HUES6 (cell line): ENCODE results near the gene NRAP.
"Not testable (repeated sequence)": the region's sequence is repeated elsewhere in the genome, so short reads cannot be mapped to it uniquely, and the experiment has no call there.

Experiments
- H3K27ac ChIP-seq: 2 replicates; pipeline ENCODE4 v1.7.0; 2013; ENCODE audit warnings: low read depth, mild to moderate bottlenecking, low read length, inconsistent platforms
- H3K27me3 ChIP-seq: 2 replicates; pipeline ENCODE4 v1.6.1; 2013; ENCODE audit warnings: low read length; ENCODE audit not compliant: control insufficient read depth, insufficient read depth
- H3K36me3 ChIP-seq: 2 replicates; pipeline ENCODE4 v1.6.1; 2013; ENCODE audit warnings: low read length; ENCODE audit not compliant: control insufficient read depth, insufficient read depth
- H3K4me1 ChIP-seq: 2 replicates; pipeline ENCODE4 v1.6.1; 2013; ENCODE audit warnings: low read length; ENCODE audit not compliant: control insufficient read depth, insufficient read depth
- H3K4me3 ChIP-seq: 2 replicates; pipeline ENCODE4 v1.5.1; 2013; ENCODE audit warnings: low read depth, low read length
- H3K9ac ChIP-seq: one replicate; pipeline ENCODE4 v1.6.1; 2013; ENCODE audit warnings: mild to moderate bottlenecking, low read length
- H3K9me3 ChIP-seq: 2 replicates; pipeline ENCODE4 v1.6.1; 2013; ENCODE audit warnings: low read depth, low read length; ENCODE audit not compliant: control insufficient read depth, insufficient read depth

NRAP gene

DNA sequence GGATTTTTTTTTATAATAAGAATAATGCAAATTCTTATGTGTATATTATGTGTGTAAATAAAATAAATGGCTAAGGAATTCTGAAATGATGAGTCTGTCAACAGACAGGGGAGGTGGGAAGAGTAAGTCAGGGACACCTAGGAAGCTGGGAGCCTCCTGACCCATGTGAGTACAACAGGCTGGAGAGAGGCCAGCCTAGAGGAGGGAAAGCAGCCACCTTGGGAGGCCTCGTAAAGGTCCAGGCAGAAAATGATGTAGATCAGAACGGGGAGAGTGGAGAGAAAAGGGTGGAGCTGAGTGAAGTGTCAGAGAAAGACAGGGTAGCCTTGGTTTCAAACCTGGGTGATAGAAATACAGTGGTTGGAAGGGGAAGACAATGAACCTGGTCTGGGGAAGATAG lies 6.9 kb downstream of the NRAP start:
- Histone ChIP-seq H3K4me1 (no peaks in the 10 kb centered on the region), H3K27ac (no peak overlapping the region), H3K4me3 (no peak overlapping the region), H3K9me3 (no peaks in the 10 kb centered on the region), H3K36me3 (no peaks in the 10 kb centered on the region), H3K27me3 (no peaks in the 10 kb centered on the region), H3K9ac (no peak overlapping the region)

DNA sequence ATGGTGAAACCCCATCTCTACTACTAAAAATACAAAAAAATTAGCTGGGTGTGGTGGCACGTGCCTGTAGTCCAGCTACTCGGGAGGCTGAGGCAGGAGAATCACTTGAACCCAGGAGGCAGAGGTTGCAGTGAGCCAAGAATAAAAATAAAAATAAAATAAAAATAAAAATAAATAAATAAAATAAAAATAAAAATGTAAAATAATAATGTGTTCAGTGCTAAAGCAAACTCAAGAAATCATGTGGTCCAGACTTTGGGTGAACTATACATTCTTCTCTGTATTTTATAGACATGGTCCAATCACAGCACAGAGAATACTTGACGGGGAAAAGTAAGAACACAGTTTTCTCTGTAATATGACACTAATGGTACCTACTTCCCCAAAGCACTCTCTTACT lies 11.4 kb downstream of the NRAP start:
- H3K27me3 ChIP-seq, H3K4me1 ChIP-seq, H3K36me3 ChIP-seq: not testable (repeated sequence)

DNA sequence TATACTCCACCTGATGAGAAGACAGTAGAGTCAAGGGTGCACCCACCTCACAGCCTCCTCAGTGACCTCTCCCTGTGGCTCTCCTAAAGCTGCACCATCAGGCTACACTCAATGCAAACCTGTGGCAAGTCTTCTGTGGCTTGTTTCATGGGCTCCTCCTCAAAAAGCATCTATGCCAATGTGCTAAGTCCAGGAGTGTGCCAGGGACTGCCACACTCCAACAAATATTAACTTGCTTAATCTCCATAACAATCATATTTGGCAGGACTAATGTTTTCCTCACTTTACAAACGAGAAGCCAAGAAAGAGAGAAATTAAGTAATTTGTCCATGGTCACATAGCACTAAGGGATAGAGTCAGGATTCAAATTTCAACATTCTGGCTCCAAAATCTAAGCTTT lies 11.9 kb downstream of the NRAP start:
- H3K36me3 ChIP-seq, result no peaks in the 10 kb centered on the region
- H3K27me3 ChIP-seq, result no peaks in the 10 kb centered on the region
- no peak overlapping the region for H3K4me3 ChIP-seq
- no peak overlapping the region for H3K9ac ChIP-seq
- H3K4me1 ChIP-seq, result no peaks in the 10 kb centered on the region
- no peak overlapping the region for H3K27ac ChIP-seq
- H3K9me3 ChIP-seq, result no peaks in the 10 kb centered on the region

More for the DNA sequence above, 11.4 kb downstream of the NRAP start:
- not testable (repeated sequence) for H3K9ac ChIP-seq, H3K4me3 ChIP-seq, H3K27ac ChIP-seq, H3K9me3 ChIP-seq

DNA sequence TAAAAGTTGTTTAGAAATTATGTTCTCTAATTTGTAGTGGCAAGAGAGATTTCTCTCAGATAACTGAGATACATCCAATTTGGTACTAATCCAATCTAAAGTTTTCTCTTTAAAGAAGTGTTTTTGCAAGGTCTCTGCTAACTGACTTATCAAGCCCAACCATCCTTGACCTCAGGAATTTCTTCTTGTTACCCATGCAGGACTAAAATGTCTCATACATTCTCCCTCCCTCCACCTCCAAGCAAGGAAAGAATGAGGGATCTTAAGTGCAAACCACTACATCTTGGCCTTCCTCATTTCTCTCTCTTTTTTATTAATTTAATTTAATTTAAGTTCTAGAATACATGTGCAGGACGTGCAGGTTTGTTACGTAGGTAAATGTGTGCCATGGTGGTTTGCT lies 12.8 kb downstream of the NRAP start:
- no peaks in the 10 kb centered on the region for H3K36me3 ChIP-seq

DNA sequence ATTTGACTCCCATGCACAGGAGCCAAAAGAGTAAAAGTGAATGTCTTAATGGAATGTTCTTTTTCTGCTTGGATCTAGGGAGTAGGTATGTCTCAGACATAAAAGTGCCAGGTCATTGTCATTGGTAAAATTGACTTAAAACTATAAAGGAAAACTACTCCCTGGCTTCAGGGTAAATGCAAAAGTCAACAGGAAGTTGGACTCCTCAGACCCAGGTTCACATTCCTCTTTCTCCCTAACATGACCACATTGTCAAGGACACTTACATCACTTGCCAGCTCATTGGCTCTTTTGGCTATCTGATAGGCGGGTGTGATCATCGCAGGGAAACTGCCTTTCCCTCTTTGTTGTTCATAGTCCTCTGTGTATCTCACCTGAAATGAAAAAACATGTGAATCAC lies 13.7 kb downstream of the NRAP start:
- H3K4me3 ChIP-seq, result no peak overlapping the region
- no peaks in the 10 kb centered on the region for H3K9me3 ChIP-seq
- H3K36me3 ChIP-seq, result no peaks in the 10 kb centered on the region
- H3K27ac ChIP-seq, result no peak overlapping the region
- no peaks in the 10 kb centered on the region for H3K27me3 ChIP-seq
- H3K4me1 ChIP-seq, result no peaks in the 10 kb centered on the region
- no peak overlapping the region for H3K9ac ChIP-seq

More for the DNA sequence above, 12.8 kb downstream of the NRAP start:
- Histone ChIP-seq H3K4me1 (no peaks in the 10 kb centered on the region), H3K9ac (no peak overlapping the region), H3K27ac (no peak overlapping the region), H3K27me3 (no peaks in the 10 kb centered on the region), H3K4me3 (no peak overlapping the region), H3K9me3 (no peaks in the 10 kb centered on the region)

DNA sequence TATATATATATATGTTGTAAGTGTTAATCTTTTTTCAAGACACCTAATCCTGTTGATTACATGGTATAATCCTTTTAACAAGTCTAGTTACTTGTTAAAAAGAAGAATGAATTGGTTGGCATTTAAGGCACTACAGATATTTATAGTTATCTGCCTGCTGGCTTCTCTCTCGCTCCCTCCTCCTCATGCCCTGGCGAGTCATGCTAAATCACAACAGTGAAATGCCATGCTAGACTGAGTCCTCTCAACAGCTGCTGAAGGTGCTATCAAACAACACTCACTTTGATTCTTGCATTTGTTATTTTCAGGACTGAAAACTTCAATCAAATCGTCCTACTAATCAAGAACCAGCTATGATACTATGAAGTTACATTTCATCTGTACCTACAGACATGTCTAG lies 15.4 kb downstream of the NRAP start:
- H3K9ac ChIP-seq, result no peak overlapping the region

GRCh38 chr10:113647812-113648211 lies 16.0 kb downstream of the NRAP start:
- H3K9me3 ChIP-seq, result no peaks in the 10 kb centered on the region
- no peaks in the 10 kb centered on the region for H3K27me3 ChIP-seq
- no peak overlapping the region for H3K27ac ChIP-seq
- no peak overlapping the region for H3K9ac ChIP-seq
- no peak overlapping the region for H3K4me3 ChIP-seq
- H3K4me1 ChIP-seq, result no peaks in the 10 kb centered on the region; the same call in 1 of the 2 replicates
- H3K36me3 ChIP-seq, result no peaks in the 10 kb centered on the region

More for the DNA sequence above, 15.4 kb downstream of the NRAP start:
- Histone ChIP-seq H3K4me1 (no peaks in the 10 kb centered on the region; the same call in 1 of the 2 replicates), H3K36me3 (no peaks in the 10 kb centered on the region), H3K4me3 (no peak overlapping the region), H3K9me3 (no peaks in the 10 kb centered on the region), H3K27me3 (no peaks in the 10 kb centered on the region), H3K27ac (no peak overlapping the region)

DNA sequence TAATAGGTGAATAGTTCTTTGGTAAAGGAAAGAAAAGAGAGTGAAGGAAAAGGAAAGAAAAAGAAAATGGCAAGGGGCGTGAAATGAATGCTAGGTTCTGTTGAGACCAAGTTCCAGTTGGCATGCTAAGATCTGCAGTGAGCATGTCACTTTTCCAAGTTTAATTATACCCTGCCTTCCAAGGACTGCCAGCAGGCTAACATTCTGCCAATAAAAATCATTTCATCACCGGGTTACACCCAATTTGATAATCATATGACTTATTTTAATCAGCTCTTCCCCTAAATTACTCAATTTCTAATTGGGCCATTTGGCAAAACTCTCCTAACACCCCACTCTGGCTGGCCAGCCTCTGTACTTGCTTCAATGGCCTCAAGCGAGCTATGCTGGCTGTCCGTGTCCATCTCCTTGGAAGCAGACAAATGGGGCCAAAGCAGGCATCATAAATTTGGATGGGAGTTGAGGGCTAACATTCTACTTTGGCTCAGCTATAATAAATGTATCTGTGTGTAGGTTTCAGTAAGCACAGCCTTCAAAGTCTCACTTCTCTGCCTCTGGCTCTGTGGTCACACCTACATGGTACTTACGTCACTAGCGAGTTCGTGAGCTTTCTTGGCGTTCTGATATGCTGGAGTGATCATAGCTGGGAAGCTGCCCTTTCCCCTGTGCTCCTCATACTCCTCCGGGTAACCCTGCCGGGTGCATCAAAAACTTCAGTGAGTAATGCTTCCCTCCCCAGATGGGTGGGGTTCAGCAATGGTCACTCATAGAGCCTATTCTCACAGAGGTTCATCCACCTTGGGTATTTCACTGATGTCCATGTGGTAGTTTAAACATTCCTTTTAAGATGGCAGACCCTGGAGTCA lies 17.3 kb downstream of the NRAP start:
- H3K9ac ChIP-seq, result no peak overlapping the region
- H3K36me3 ChIP-seq, result no peaks in the 10 kb centered on the region
- no peaks in the 10 kb centered on the region for H3K9me3 ChIP-seq
- H3K4me1 ChIP-seq, result no peaks in the 10 kb centered on the region; the same call in 1 of the 2 replicates
- H3K27ac ChIP-seq, result no peak overlapping the region
- H3K27me3 ChIP-seq, result no peaks in the 10 kb centered on the region
- H3K4me3 ChIP-seq, result no peak overlapping the region

DNA sequence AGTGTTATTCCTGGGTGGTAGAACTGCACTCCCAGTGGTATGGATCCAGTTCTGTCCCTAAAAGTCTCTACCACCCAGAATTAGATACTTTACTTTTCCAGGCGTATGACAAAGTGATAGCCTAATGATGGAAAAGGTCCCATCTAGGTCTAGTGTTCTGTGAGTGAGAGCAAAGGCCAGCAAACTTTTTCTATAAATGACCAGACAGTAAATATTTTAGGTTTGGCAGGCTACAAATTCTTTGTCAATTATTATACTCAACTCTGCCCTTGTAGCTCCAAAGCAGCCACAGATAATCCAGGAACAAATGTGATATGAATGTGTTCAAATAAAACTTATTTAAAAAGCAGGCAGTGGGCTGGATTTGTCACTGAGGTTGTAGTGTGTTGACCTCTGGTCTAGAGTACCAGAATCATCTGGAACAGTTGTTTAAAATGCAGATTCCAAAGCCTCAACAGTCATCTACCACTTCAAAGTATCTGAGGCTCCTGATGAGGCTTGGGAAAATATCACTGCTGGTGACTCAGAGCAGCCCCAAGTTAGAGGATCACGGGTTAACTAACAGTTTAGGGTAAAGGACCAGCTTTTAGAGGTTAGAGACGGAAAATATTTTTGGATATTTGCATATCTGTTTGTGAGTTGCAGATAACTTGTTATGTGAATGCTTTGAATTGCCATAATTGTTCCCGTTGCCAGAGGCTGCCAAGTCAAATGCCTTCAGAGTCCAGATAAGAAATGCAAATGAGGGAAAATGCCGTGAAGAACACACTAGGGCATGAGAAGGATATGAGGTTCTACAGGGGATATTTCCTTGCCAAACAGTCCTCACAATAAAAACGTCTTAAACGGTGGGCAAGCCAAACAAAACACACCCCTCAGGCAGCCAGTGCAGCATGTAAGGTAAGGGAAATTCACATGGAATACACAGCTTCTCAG lies 19.4 kb downstream of the NRAP start:
- Histone ChIP-seq H3K27me3 (no peaks in the 10 kb centered on the region), H3K4me1 (no peaks in the 10 kb centered on the region; the same call in 1 of the 2 replicates), H3K4me3 (no peak overlapping the region), H3K9ac (no peak overlapping the region), H3K27ac (no peak overlapping the region), H3K9me3 (no peaks in the 10 kb centered on the region), H3K36me3 (no peaks in the 10 kb centered on the region)

GRCh38 chr10:113643183-113643582 lies 20.7 kb downstream of the NRAP start:
- no peaks in the 10 kb centered on the region for H3K27me3 ChIP-seq
- no peaks in the 10 kb centered on the region for H3K36me3 ChIP-seq
- H3K9ac ChIP-seq, result no peak overlapping the region
- no peak overlapping the region for H3K4me3 ChIP-seq
- no peaks in the 10 kb centered on the region; the same call in 1 of the 2 replicates for H3K4me1 ChIP-seq
- H3K9me3 ChIP-seq, result no peaks in the 10 kb centered on the region
- no peak overlapping the region for H3K27ac ChIP-seq

- Histone ChIP-seq H3K9ac (no peak overlapping the region), H3K27me3 (no peaks in the 10 kb centered on the region), H3K4me1 (no peaks in the 10 kb centered on the region; the same call in 1 of the 2 replicates), H3K4me3 (no peak overlapping the region), H3K27ac (no peak overlapping the region), H3K9me3 (no peaks in the 10 kb centered on the region), H3K36me3 (no peaks in the 10 kb centered on the region)
These were observed 22.1 kb downstream of the NRAP start for GRCh38 chr10:113641702-113642101.
